Measurements from ENCODE around the gene TUBGCP4.

TUBGCP4 gene

GRCh38 chr15:43403616-43404015, 32.7 kb downstream of the TUBGCP4 start:
- no peak for DNase-seq (ENCODE audit: low read depth in 2 of 2)

- DNase-seq (ENCODE audit: low read depth in 2 of 2) = no peak
These were observed 33.2 kb downstream of the TUBGCP4 start for GRCh38 chr15:43404130-43404529.

GRCh38 chr15:43406189-43406588, 35.3 kb downstream of the TUBGCP4 start:
- DNase-seq (ENCODE audit: low read depth in 2 of 2) = no peak

GRCh38 chr15:43406808-43407207, 35.9 kb downstream of the TUBGCP4 start:
- DNase-seq (ENCODE audit: low read depth in 2 of 2) = no peak

- no peak for DNase-seq (ENCODE audit: low read depth in 2 of 2)
These were observed 37.9 kb downstream of the TUBGCP4 start for GRCh38 chr15:43408789-43409188.

- no peak for DNase-seq (ENCODE audit: low read depth in 2 of 2)
These were observed 39.8 kb downstream of the TUBGCP4 start for GRCh38 chr15:43410572-43411214.

GRCh38 chr15:43412096-43412495, 41.2 kb downstream of the TUBGCP4 start:
- no peak for DNase-seq (ENCODE audit: low read depth in 2 of 2)

- no peak for DNase-seq (ENCODE audit: low read depth in 2 of 2)
These were observed 43.3 kb downstream of the TUBGCP4 start for GRCh38 chr15:43414196-43414595.

GRCh38 chr15:43420435-43420834, 49.5 kb downstream of the TUBGCP4 start:
- no peak for DNase-seq (ENCODE audit: low read depth in 2 of 2)

GRCh38 chr15:43420876-43421275, 50.0 kb downstream of the TUBGCP4 start:
- no peak for DNase-seq (ENCODE audit: low read depth in 2 of 2)

GRCh38 chr15:43423793-43424192, 52.9 kb downstream of the TUBGCP4 start:
- DNase-seq (ENCODE audit: low read depth in 2 of 2) = no peak

- no peak for DNase-seq (ENCODE audit: low read depth in 2 of 2)
These were observed 58.8 kb downstream of the TUBGCP4 start for GRCh38 chr15:43429687-43430086.

- no peak for DNase-seq (ENCODE audit: low read depth in 2 of 2)
These were observed 62.3 kb downstream of the TUBGCP4 start for GRCh38 chr15:43433165-43433564.

GRCh38 chr15:43433661-43434303, 62.9 kb downstream of the TUBGCP4 start:
- no peak for DNase-seq (ENCODE audit: low read depth in 2 of 2)

- no peak for DNase-seq (ENCODE audit: low read depth in 2 of 2)
These were observed 63.5 kb downstream of the TUBGCP4 start for GRCh38 chr15:43434446-43434845.

GRCh38 chr15:43436395-43436794, 65.5 kb downstream of the TUBGCP4 start:
- DNase-seq (ENCODE audit: low read depth in 2 of 2) = no peak

GRCh38 chr15:43439268-43439667, 68.4 kb downstream of the TUBGCP4 start:
- DNase-seq (ENCODE audit: low read depth in 2 of 2) = no peak

- no peak for DNase-seq (ENCODE audit: low read depth in 2 of 2)
These were observed 69.9 kb downstream of the TUBGCP4 start for GRCh38 chr15:43440721-43441281.

- no peak for DNase-seq (ENCODE audit: low read depth in 2 of 2)
These were observed 70.4 kb downstream of the TUBGCP4 start for GRCh38 chr15:43441316-43441715.

- no peak for DNase-seq (ENCODE audit: low read depth in 2 of 2)
These were observed 75.4 kb downstream of the TUBGCP4 start for GRCh38 chr15:43446344-43446743.

GRCh38 chr15:43449981-43450380, 79.1 kb downstream of the TUBGCP4 start:
- DNase-seq (ENCODE audit: low read depth in 2 of 2) = no peak
